Endothelial cell of umbilical vein (primary cell): ENCODE data around the gene PI4KA. TPM values are rescaled to one million over a fixed set of nuclear protein-coding genes. Genes with fewer than 3 reads are reported as not detected.

Experiments used
- BruUV-seq: library from RNA; stranded (reverse); fragments of 400-500 nt; replicated peaks from 2 replicates; lab custom pipeline; 2021; lab: Mats Ljungman, UMichigan
- CTCF ChIA-PET: fragments of 300-600, 350-600 bp; sonication (Branson Sonifier 250); formaldehyde crosslinking; loops from one replicate; lab custom pipeline; 2021; ENCODE audit warnings: antibody characterized with exemption, inconsistent platforms; lab: Charles Lee
- POLR2A ChIA-PET: fragments of 300-600, 350-600 bp; sonication (Branson Sonifier 250); formaldehyde crosslinking; loops from one replicate; lab custom pipeline; 2021; ENCODE audit warnings: antibody characterized with exemption, inconsistent platforms; lab: Charles Lee
- DNase-seq: peaks from one replicate; pipeline ENCODE4 v3.0.0-alpha.2; 2011; ENCODE audit warnings: low read depth, low spot score
- FAIRE-seq: peaks from 2 replicates; lab custom pipeline; 2011; peaks lifted over from hg19 to GRCh38; lab: Jason Lieb, UNC
- H2AFZ ChIP-seq: 2 replicates; pipeline ENCODE4 v1.6.0; 2012; ENCODE audit warnings: low read depth, low read length, control low read depth, inconsistent platforms
- H3K27ac ChIP-seq: 2 replicates; pipeline ENCODE4 v1.5.1; 2011; ENCODE audit warnings: low read depth, mild to moderate bottlenecking, control low read depth, low read length, moderate library complexity; ENCODE audit not compliant: insufficient read depth
- H3K27me3 ChIP-seq, 2 experiments: 2 replicates each; pipeline versions ENCODE4 v1.6.0 to v1.6.1; 2011; ENCODE audit warnings: low read length in 2 of 2, mixed read lengths in 1 of 2; ENCODE audit not compliant: control insufficient read depth in 2 of 2, insufficient read depth in 2 of 2
- H3K36me3 ChIP-seq, 2 experiments: 2 replicates in 1 of 2; 3 replicates in 1 of 2; pipeline ENCODE4 v1.5.1; 2011; ENCODE audit warnings: low read length in 2 of 2, mild to moderate bottlenecking in 1 of 2, moderate library complexity in 1 of 2; ENCODE audit not compliant: control insufficient read depth in 2 of 2, insufficient read depth in 2 of 2; ENCODE audit errors: extremely low read depth in 1 of 2
- H3K4me1 ChIP-seq: 3 replicates; pipeline ENCODE4 v1.5.1; 2011; ENCODE audit warnings: mild to moderate bottlenecking, low read length; ENCODE audit not compliant: control insufficient read depth, insufficient read depth; ENCODE audit errors: extremely low read depth
- H3K4me2 ChIP-seq: 2 replicates; pipeline ENCODE4 v1.6.1; 2011; ENCODE audit warnings: low read length, control low read depth, mixed read lengths; ENCODE audit not compliant: insufficient read depth
- H3K4me3 ChIP-seq, 3 experiments: fragments of 200-600 bp in 1 of 3; sonication (generic), shearing (Covaris generic) in 1 of 3; replicated peaks in 1 of 3; 2 replicates each; pipeline ENCODE4 v1.5.1; 2011 to 2016; ENCODE audit warnings: control low read depth in 3 of 3, low read length in 3 of 3, mild to moderate bottlenecking in 2 of 3, inconsistent platforms in 1 of 3, low read depth in 1 of 3, moderate library complexity in 1 of 3; ENCODE audit not compliant: insufficient read depth in 1 of 3
- H3K79me2 ChIP-seq: 2 replicates; pipeline ENCODE4 v1.6.0; 2012; ENCODE audit warnings: low read length, inconsistent platforms; ENCODE audit not compliant: control insufficient read depth, insufficient read depth
- H3K9ac ChIP-seq: replicated peaks from 2 replicates; pipeline ENCODE3; 2011; ENCODE audit warnings: low read length, control low read depth; ENCODE audit not compliant: insufficient read depth; ENCODE audit errors: extremely low read depth
- H3K9me1 ChIP-seq: replicated peaks from 3 replicates; pipeline ENCODE4 v1.6.0; 2011; ENCODE audit warnings: mild to moderate bottlenecking, low read length; ENCODE audit not compliant: control insufficient read depth, insufficient read depth; ENCODE audit errors: extremely low read depth
- H3K9me3 ChIP-seq: replicated peaks from 2 replicates; pipeline ENCODE4 v1.5.1; 2012; ENCODE audit warnings: low read length, inconsistent platforms; ENCODE audit not compliant: control insufficient read depth, insufficient read depth
- H4K20me1 ChIP-seq: replicated peaks from 2 replicates; pipeline ENCODE3; 2011; ENCODE audit warnings: mild to moderate bottlenecking, low read length; ENCODE audit not compliant: control insufficient read depth, insufficient read depth; ENCODE audit errors: extremely low read depth
- EZH2 ChIP-seq: IDR thresholded peaks from 2 replicates; pipeline ENCODE4 v1.6.1; 2012; ENCODE audit warnings: borderline replicate concordance, low read depth, mild to moderate bottlenecking, moderate library complexity, low read length, inconsistent platforms; ENCODE audit not compliant: severe bottlenecking
- FOS ChIP-seq: IDR thresholded peaks from 2 replicates; pipeline ENCODE4 v1.6.1; 2011; ENCODE audit warnings: mild to moderate bottlenecking, low read length, moderate library complexity, borderline replicate concordance; ENCODE audit not compliant: insufficient read depth
- GATA2 ChIP-seq: IDR thresholded peaks from 2 replicates; pipeline ENCODE4 v1.7.0; 2011; ENCODE audit warnings: low read depth, mild to moderate bottlenecking, moderate library complexity, mixed read lengths, low read length; ENCODE audit not compliant: insufficient read length, insufficient read depth
- JUN ChIP-seq: IDR thresholded peaks from 2 replicates; pipeline ENCODE4 v1.6.1; 2011; ENCODE audit warnings: borderline replicate concordance, low read depth; ENCODE audit not compliant: insufficient read length, insufficient read depth
- MAX ChIP-seq: IDR thresholded peaks from 2 replicates; pipeline ENCODE4 v1.6.1; 2011; ENCODE audit not compliant: insufficient read depth, insufficient read length
- MYC ChIP-seq: IDR thresholded peaks from one replicate; pipeline ENCODE4 v1.6.1; 2011; ENCODE audit warnings: mild to moderate bottlenecking, low read depth, low read length
- POLR2A ChIP-seq: IDR thresholded peaks from 2 replicates; pipeline ENCODE4 v1.6.1; 2012; ENCODE audit warnings: low read depth, mild to moderate bottlenecking, control low read depth, low read length
- POLR2AphosphoS5 ChIP-seq: IDR thresholded peaks from 2 replicates; pipeline ENCODE4 v1.6.1; 2012; ENCODE audit warnings: low read depth, mild to moderate bottlenecking, control low read depth, low read length, moderate library complexity; ENCODE audit not compliant: insufficient read depth
- dilution Hi-C: fragments of 300-500 bp; cut with MboI; formaldehyde crosslinking; loops from one replicate; pipeline ENCODE4 v1.15.0; 2019; ENCODE audit warnings: low sequenced_read_pairs; ENCODE audit not compliant: extremely low pct_ligation_motif_present
- intact Hi-C: fragments of 100-400 bp; cut with micrococcal nuclease; formaldehyde crosslinking; loops from one replicate; pipeline ENCODE4 v1.10.0; 2022
- polyA plus RNA-seq, 4 experiments: library from polyadenylated mRNA; depleted of rRNA in 3 of 4; stranded (reverse) in 3 of 4; unstranded in 1 of 4; fragments of >200 nt; gene quantifications; 2 replicates each; pipeline versions ENCODE4 v1.2.1 to v1.2.3, GENCODE V29; 2011 to 2012; ENCODE audit warnings: missing spikeins in 1 of 4
- total RNA-seq: library from RNA; stranded (reverse); gene quantifications from 2 replicates; pipeline ENCODE4 v1.2.3, GENCODE V29; 2021
- TF ChIP-seq, protein P1 (sequence below), 2 donors: IDR thresholded peaks; 1 replicate in 1 of 2; 2 replicates in 1 of 2; pipeline ENCODE4 v1.5.1; 2011; ENCODE audit warnings: low read length in 2 of 2, mild to moderate bottlenecking in 2 of 2, moderate library complexity in 2 of 2, control low read depth in 1 of 2, inconsistent platforms in 1 of 2, low read depth in 1 of 2; ENCODE audit not compliant: insufficient read depth in 1 of 2; ENCODE audit errors: extremely low read depth in 1 of 2

PI4KA gene
- total and polyA plus RNA-seq, 2 donors (not counting 3 experiments of a cell fraction or from before 2014, with no cell fraction given) = 28.9 to 56.4 TPM

DNA sequence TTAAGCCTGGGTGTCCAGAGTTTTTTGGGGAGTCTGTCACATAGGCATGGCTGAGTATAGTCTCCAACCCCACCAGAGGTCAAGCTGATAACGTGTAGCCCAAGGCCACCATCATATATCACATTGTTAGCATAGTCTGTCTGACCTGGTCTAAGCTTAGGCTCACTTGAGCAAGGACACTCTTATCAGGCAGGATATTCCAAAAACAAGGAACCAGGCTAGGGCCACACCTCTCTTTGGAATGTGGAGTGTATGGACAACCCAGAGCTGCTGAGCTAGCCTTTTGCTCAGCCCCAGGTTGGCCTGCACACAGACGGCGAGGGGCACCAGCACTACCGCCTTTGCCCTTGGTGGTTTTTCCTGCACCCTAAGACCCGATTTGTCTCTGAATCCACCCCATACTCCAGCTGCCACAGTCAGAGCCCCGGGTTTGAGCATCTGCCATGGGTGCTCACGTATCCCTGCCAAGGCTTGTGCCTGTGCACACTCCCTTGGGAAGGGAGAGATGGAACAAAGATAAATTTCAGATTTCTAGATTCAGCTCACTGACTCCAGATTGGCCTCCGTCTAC lies 7.3 kb upstream of the PI4KA start:
- H4K20me1 ChIP-seq = no peaks in the 10 kb centered on the region
- CTCF ChIA-PET = interaction anchor here (0.9 to 2.7 kb wide), 3 partner anchors 20 to 51 kb away, joined by 3 to 14 read pairs (median 3); partner anchors contain the start of gene CRKL
- no peaks in the 10 kb centered on the region for H3K27me3 ChIP-seq
- TF ChIP-seq POLR2AphosphoS5 (no peak), FOS (no peak), MYC (no peak), GATA2 (no peak), EZH2 (no peak), POLR2A (no peak), MAX (no peak), JUN (no peak)
- TF ChIP-seq, protein P1, sequence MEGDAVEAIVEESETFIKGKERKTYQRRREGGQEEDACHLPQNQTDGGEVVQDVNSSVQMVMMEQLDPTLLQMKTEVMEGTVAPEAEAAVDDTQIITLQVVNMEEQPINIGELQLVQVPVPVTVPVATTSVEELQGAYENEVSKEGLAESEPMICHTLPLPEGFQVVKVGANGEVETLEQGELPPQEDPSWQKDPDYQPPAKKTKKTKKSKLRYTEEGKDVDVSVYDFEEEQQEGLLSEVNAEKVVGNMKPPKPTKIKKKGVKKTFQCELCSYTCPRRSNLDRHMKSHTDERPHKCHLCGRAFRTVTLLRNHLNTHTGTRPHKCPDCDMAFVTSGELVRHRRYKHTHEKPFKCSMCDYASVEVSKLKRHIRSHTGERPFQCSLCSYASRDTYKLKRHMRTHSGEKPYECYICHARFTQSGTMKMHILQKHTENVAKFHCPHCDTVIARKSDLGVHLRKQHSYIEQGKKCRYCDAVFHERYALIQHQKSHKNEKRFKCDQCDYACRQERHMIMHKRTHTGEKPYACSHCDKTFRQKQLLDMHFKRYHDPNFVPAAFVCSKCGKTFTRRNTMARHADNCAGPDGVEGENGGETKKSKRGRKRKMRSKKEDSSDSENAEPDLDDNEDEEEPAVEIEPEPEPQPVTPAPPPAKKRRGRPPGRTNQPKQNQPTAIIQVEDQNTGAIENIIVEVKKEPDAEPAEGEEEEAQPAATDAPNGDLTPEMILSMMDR (IDR thresholded peaks at IDR 0.05; ENCODE audit: extremely low read depth in 1 of 2, insufficient read depth in 1 of 2, low read depth in 1 of 2, low read length in 2 of 2) = no peak
- POLR2A ChIA-PET = no interaction called here
- dilution Hi-C loops (no loop called here), intact Hi-C loops (no loop called here)
- H3K79me2 ChIP-seq = peaks cover 2% of the 10 kb centered on the region
- DNase-seq (no peak), FAIRE-seq (no peak)
- peaks cover 4% of the 10 kb centered on the region for H3K4me1 ChIP-seq
- no peak overlapping the region for H3K27ac ChIP-seq
- no peak overlapping the region for H2AFZ ChIP-seq
- no peak overlapping the region for H3K9ac ChIP-seq
- no peak overlapping the region for H3K4me3 ChIP-seq
- H3K9me1 ChIP-seq = no peaks in the 10 kb centered on the region
- H3K36me3 ChIP-seq = peaks cover 3 to 12% of the 10 kb centered on the region in 2 experiments
- H3K4me2 ChIP-seq = no peak overlapping the region
- no peaks in the 10 kb centered on the region for H3K9me3 ChIP-seq
- no TSS peak for BruUV-seq
